ENCODE results near the gene ROCK2. TPM values are rescaled to one million over a fixed set of nuclear protein-coding genes. Genes with fewer than 3 reads are reported as not detected.
A peak's percentile ranks its signal among the peaks of the same experiment; 100 is the strongest.

Gene ROCK2
- total and polyA plus RNA-seq, 2 of the 13 experiments (the other 11 are each of a cell fraction or from before 2014, with no cell fraction given) = 38.1 to 119 TPM

DNA sequence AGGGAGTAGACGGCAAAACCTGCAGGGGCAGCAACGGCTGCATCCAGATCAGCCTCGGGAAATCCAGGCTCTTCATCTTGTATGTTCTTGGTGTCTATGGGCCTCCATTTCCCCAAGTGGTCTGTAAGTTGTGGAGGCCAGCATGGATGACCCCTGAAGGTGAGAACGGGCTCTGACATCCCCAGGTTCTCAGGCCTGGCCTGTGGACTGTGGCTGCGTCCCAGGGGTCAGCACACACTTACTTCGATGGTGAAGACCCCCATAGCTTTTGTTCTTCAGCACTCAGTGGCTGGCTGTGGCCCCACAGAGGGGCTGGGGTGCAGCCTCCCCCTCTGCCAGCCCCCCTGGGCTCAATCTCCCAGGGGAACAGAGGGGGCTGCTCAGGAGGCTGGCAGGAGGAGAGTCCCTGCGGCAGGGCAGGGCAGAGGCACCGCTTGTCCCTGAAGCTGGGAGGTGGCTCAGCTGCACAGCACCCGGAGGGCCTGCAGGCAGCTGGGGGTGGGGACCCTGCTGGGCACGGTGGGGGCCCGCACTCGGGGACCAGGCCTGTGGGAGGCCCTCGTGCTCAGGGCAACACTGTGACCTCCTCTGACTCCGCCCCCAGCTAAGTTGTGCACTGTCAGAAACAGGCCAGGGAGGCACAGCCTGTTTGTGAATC is 185.4 kb downstream of the ROCK2 start (continued):
- TF ChIP-seq, protein P1, sequence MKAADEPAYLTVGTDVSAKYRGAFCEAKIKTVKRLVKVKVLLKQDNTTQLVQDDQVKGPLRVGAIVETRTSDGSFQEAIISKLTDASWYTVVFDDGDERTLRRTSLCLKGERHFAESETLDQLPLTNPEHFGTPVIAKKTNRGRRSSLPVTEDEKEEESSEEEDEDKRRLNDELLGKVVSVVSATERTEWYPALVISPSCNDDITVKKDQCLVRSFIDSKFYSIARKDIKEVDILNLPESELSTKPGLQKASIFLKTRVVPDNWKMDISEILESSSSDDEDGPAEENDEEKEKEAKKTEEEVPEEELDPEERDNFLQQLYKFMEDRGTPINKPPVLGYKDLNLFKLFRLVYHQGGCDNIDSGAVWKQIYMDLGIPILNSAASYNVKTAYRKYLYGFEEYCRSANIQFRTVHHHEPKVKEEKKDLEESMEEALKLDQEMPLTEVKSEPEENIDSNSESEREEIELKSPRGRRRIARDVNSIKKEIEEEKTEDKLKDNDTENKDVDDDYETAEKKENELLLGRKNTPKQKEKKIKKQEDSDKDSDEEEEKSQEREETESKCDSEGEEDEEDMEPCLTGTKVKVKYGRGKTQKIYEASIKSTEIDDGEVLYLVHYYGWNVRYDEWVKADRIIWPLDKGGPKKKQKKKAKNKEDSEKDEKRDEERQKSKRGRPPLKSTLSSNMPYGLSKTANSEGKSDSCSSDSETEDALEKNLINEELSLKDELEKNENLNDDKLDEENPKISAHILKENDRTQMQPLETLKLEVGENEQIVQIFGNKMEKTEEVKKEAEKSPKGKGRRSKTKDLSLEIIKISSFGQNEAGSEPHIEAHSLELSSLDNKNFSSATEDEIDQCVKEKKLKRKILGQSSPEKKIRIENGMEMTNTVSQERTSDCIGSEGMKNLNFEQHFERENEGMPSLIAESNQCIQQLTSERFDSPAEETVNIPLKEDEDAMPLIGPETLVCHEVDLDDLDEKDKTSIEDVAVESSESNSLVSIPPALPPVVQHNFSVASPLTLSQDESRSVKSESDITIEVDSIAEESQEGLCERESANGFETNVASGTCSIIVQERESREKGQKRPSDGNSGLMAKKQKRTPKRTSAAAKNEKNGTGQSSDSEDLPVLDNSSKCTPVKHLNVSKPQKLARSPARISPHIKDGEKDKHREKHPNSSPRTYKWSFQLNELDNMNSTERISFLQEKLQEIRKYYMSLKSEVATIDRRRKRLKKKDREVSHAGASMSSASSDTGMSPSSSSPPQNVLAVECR (CRISPR knock-in tag; IDR thresholded peaks at IDR 0.05; ENCODE audit: borderline replicate concordance) = no peak
- TF ChIP-seq, protein P2, sequence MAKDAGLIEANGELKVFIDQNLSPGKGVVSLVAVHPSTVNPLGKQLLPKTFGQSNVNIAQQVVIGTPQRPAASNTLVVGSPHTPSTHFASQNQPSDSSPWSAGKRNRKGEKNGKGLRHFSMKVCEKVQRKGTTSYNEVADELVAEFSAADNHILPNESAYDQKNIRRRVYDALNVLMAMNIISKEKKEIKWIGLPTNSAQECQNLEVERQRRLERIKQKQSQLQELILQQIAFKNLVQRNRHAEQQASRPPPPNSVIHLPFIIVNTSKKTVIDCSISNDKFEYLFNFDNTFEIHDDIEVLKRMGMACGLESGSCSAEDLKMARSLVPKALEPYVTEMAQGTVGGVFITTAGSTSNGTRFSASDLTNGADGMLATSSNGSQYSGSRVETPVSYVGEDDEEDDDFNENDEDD (CRISPR knock-in tag; IDR thresholded peaks at IDR 0.05; ENCODE audit: borderline replicate concordance) = peak; percentile 22; the same call in 1 of the 2 replicates
- TF ChIP-seq RARA (CRISPR knock-in tag; IDR thresholded peaks at IDR 0.05) = no peak

DNA sequence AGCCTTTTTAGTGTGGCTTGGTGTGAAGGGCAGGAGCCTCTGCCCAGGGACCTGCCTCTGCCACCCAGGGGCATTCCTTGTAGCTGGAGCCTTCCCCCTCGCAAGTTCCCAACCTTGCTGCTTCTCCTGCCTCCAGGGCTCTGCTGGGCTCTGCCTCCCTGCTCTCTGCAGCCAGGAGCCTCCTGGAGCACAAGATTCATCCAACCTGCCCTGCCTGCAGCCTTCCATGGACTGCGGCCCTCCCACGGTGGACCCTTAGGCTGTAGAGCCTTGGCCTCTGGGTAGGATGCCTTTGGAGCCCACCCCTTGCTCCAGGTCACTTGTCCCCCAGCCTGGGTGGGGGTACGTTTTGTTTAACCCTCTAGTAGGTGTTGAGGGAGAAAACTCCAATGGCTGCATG is 186.7 kb downstream of the ROCK2 start:
- no peaks in the 10 kb centered on the region for H4K20me1 ChIP-seq (ENCODE audit: insufficient read depth, low read length)
- H3K4me1 ChIP-seq (ENCODE audit: insufficient read depth, low read length) = peaks cover 64% of the 10 kb centered on the region
- H3K9ac ChIP-seq (ENCODE audit: insufficient read depth, low read depth, low read length) = no peak overlapping the region
- no peaks in the 10 kb centered on the region for H3K79me2 ChIP-seq (ENCODE audit: insufficient read depth, low read length)
- peaks cover 6 to 40% of the 10 kb centered on the region in 2 experiments; a peak in 4 of 5 replicates for H3K27me3 ChIP-seq (ENCODE audit: control insufficient read depth in 1 of 2, insufficient read depth in 2 of 2, low read length in 2 of 2)
- no peak overlapping the region for H3K4me2 ChIP-seq (ENCODE audit: low read depth, low read length)
- no peaks in the 10 kb centered on the region for H3K36me3 ChIP-seq (replicated peaks in 1 of 2; ENCODE audit: control insufficient read depth in 1 of 2, insufficient read depth in 2 of 2, low read length in 2 of 2)
- no peaks in the 10 kb centered on the region for H3K9me3 ChIP-seq (ENCODE audit: low read length)
- intact Hi-C loops (cut with micrococcal nuclease; ENCODE audit: unreplicated experiment) (no loop called here), in situ Hi-C loops (cut with HindIII; ENCODE audit: extremely low pct_ligation_motif_present, low pct_unique_long_range_greater_than_20kb) (no loop called here)
- 39% methylated on average over 4 of the region's 4 CpGs for WGBS (ENCODE audit: low lambda C conversion rate)
- H2AFZ ChIP-seq (ENCODE audit: low read length) = no peak overlapping the region
- FAIRE-seq (no peak), DNase-seq (ENCODE audit: low spot score) (no peak), ATAC-seq (no peak)
- ChIA-PET POLR2A (no interaction called here), CTCF (ENCODE audit: low intra/inter-chr PET ratio, low total read pairs) (no interaction called here)
- no peak for TF ChIP-seq ZIK1 (CRISPR knock-in tag; IDR thresholded peaks at IDR 0.05; ENCODE audit: borderline replicate concordance, low read depth)
- TF ChIP-seq, protein P3, sequence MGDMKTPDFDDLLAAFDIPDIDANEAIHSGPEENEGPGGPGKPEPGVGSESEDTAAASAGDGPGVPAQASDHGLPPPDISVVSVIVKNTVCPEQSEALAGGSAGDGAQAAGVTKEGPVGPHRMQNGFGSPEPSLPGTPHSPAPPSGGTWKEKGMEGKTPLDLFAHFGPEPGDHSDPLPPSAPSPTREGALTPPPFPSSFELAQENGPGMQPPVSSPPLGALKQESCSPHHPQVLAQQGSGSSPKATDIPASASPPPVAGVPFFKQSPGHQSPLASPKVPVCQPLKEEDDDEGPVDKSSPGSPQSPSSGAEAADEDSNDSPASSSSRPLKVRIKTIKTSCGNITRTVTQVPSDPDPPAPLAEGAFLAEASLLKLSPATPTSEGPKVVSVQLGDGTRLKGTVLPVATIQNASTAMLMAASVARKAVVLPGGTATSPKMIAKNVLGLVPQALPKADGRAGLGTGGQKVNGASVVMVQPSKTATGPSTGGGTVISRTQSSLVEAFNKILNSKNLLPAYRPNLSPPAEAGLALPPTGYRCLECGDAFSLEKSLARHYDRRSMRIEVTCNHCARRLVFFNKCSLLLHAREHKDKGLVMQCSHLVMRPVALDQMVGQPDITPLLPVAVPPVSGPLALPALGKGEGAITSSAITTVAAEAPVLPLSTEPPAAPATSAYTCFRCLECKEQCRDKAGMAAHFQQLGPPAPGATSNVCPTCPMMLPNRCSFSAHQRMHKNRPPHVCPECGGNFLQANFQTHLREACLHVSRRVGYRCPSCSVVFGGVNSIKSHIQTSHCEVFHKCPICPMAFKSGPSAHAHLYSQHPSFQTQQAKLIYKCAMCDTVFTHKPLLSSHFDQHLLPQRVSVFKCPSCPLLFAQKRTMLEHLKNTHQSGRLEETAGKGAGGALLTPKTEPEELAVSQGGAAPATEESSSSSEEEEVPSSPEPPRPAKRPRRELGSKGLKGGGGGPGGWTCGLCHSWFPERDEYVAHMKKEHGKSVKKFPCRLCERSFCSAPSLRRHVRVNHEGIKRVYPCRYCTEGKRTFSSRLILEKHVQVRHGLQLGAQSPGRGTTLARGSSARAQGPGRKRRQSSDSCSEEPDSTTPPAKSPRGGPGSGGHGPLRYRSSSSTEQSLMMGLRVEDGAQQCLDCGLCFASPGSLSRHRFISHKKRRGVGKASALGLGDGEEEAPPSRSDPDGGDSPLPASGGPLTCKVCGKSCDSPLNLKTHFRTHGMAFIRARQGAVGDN (CRISPR knock-in tag; IDR thresholded peaks at IDR 0.05) = 0 out of 2 replicates have a peak, but pooled peaks have one; percentile 0
- no peak overlapping the region for H3K4me3 ChIP-seq (replicated peaks in 1 of 3; ENCODE audit: insufficient read depth in 1 of 3, low read depth in 2 of 3, low read length in 3 of 3)
- no TSS peak for BruUV-seq (replicated peaks)
- no peak overlapping the region for H3K27ac ChIP-seq (ENCODE audit: extremely low read length, insufficient read depth, low read length)

Measured in HepG2 (cell line).